Naive B cell (primary cell): Measurements from ENCODE around the gene CA14. TPM values are rescaled to one million over a fixed set of nuclear protein-coding genes. Genes with fewer than 3 reads are reported as not detected.
A peak's percentile ranks its signal among the peaks of the same experiment; 100 is the strongest.
"Not testable (repeated sequence)": the region's sequence is repeated elsewhere in the genome, so short reads cannot be mapped to it uniquely, and the experiment has no call there.

ENCODE experiments used
- ATAC-seq, 2 donors: fragments of 150-1000 bp; cut with Tn5 transposase; 2 replicates each; pipeline ENCODE4 v1.10.0; 2021; ENCODE audit warnings: low read depth in 2 of 2, mild to moderate bottlenecking in 2 of 2, moderate library complexity in 2 of 2
- DNase-seq: peaks from one replicate; pipeline ENCODE4 v3.0.0; 2022
- H3K27ac Mint-ChIP-seq, 6 donors: one replicate each; pipeline ENCODE4 v1.8.0; 2020 to 2022; ENCODE audit warnings: mild to moderate bottlenecking in 6 of 6, mixed read lengths in 6 of 6, moderate library complexity in 5 of 6, inconsistent platforms in 2 of 6
- H3K27me3 Mint-ChIP-seq, 3 donors: one replicate each; pipeline ENCODE4 v1.8.0; 2021 to 2022; ENCODE audit warnings: mixed read lengths in 3 of 3, mild to moderate bottlenecking in 1 of 3
- H3K36me3 Mint-ChIP-seq, 2 donors: one replicate each; pipeline ENCODE4 v1.8.0; 2020 to 2022; ENCODE audit warnings: mixed read lengths in 2 of 2, inconsistent platforms in 1 of 2, mild to moderate bottlenecking in 1 of 2
- H3K4me1 Mint-ChIP-seq, 3 donors: one replicate each; pipeline ENCODE4 v1.8.0; 2020 to 2022; ENCODE audit warnings: mixed read lengths in 3 of 3, inconsistent platforms in 1 of 3, mild to moderate bottlenecking in 1 of 3, moderate library complexity in 1 of 3
- H3K4me3 Mint-ChIP-seq, 8 donors: one replicate each; pipeline ENCODE4 v1.8.0; 2020 to 2022; ENCODE audit warnings: mild to moderate bottlenecking in 8 of 8, mixed read lengths in 8 of 8, moderate library complexity in 8 of 8, inconsistent platforms in 2 of 8
- H3K9me3 Mint-ChIP-seq, 7 donors: one replicate each; pipeline ENCODE4 v1.8.0; 2020 to 2022; ENCODE audit warnings: mixed read lengths in 7 of 7, mild to moderate bottlenecking in 5 of 7, inconsistent platforms in 2 of 7, moderate library complexity in 1 of 7
- polyA plus RNA-seq, 6 donors: library from polyadenylated mRNA; unstranded; fragments of 300-500 nt; fragmentation: Illumina TruSeq; gene quantifications; one replicate each; pipeline ENCODE4 v1.2.3, GENCODE V29; 2021; ENCODE audit warnings: low read depth in 6 of 6

CA14 gene
- 1 to 10 TPM in 3 of 6 donors, under 1 TPM in 3; 0.76 to 1.8 (median 1.0) TPM for polyA plus RNA-seq

GRCh38 chr1:150257624-150258585, at the start of gene CA14:
CA14 (plus strand) TSS chr1:150257774; CDS start chr1:150258129, 355 bp downstream.
- peaks cover 33 to 43% (median 40%) of the 10 kb centered on the region in 3 donors for H3K27me3 Mint-ChIP-seq
- ATAC-seq, result no peak
- H3K9me3 Mint-ChIP-seq, result no peaks in the 10 kb centered on the region
- H3K4me1 Mint-ChIP-seq, result peaks cover 18 to 30% (median 19%) of the 10 kb centered on the region in 3 donors
- no peak for DNase-seq
- peak within 1 kb of the TSS in 1 of 8 donors; percentile 16 for H3K4me3 Mint-ChIP-seq
- no peaks in the 10 kb centered on the region for H3K36me3 Mint-ChIP-seq
- H3K27ac Mint-ChIP-seq, result peak within 1 kb of the TSS in 1 of 6 donors; percentile 86

- ATAC-seq, H3K27me3 Mint-ChIP-seq, DNase-seq, H3K9me3 Mint-ChIP-seq, H3K4me1 Mint-ChIP-seq, H3K27ac Mint-ChIP-seq, H3K36me3 Mint-ChIP-seq, H3K4me3 Mint-ChIP-seq: not testable (repeated sequence)
Measured at GRCh38 chr1:150208460-150208859, 49.1 kb upstream of the CA14 start.

- ATAC-seq, result no peak
- no peaks in the 10 kb centered on the region for H3K36me3 Mint-ChIP-seq
- no peaks in the 10 kb centered on the region for H3K9me3 Mint-ChIP-seq
- H3K4me1 Mint-ChIP-seq, result peaks cover 5 to 14% (median 13%) of the 10 kb centered on the region in 3 donors
- no peak overlapping the region for H3K4me3 Mint-ChIP-seq
- no peak for DNase-seq
- peaks cover 0 to 6% (median 0%) of the 10 kb centered on the region in 3 donors for H3K27me3 Mint-ChIP-seq
- no peak overlapping the region for H3K27ac Mint-ChIP-seq
Measured at GRCh38 chr1:150210091-150210490, 47.5 kb upstream of the CA14 start.

- peak overlapping the region in 1 of 6 donors; percentile 1 for H3K27ac Mint-ChIP-seq
- H3K36me3 Mint-ChIP-seq, result no peaks in the 10 kb centered on the region
- ATAC-seq, result no peak
- DNase-seq, result no peak
- peaks cover 5 to 14% (median 13%) of the 10 kb centered on the region in 3 donors for H3K4me1 Mint-ChIP-seq
- H3K27me3 Mint-ChIP-seq, result no peaks in the 10 kb centered on the region
- no peaks in the 10 kb centered on the region for H3K9me3 Mint-ChIP-seq
- H3K4me3 Mint-ChIP-seq, result no peak overlapping the region
Measured at GRCh38 chr1:150210706-150211105, 46.9 kb upstream of the CA14 start.

GRCh38 chr1:150212070-150212469, 45.5 kb upstream of the CA14 start:
- ATAC-seq (no peak), DNase-seq (no peak)
- Mint-ChIP-seq H3K27ac (no peak overlapping the region), H3K4me3 (no peak overlapping the region), H3K27me3 (no peaks in the 10 kb centered on the region), H3K4me1 (peaks cover 5 to 14% (median 13%) of the 10 kb centered on the region in 3 donors), H3K36me3 (no peaks in the 10 kb centered on the region), H3K9me3 (no peaks in the 10 kb centered on the region)

- Mint-ChIP-seq H3K36me3 (no peaks in the 10 kb centered on the region), H3K4me3 (peak overlapping the region; percentile 73 to 94 (median 93)), H3K27ac (peak overlapping the region; percentile 88 to 98 (median 97)), H3K9me3 (no peaks in the 10 kb centered on the region), H3K27me3 (no peaks in the 10 kb centered on the region), H3K4me1 (peaks cover 5 to 14% (median 13%) of the 10 kb centered on the region in 3 donors)
- DNase-seq (peak; percentile 83), ATAC-seq (peak; percentile 99 to 100)
Measured at GRCh38 chr1:150213170-150214098, 44.1 kb upstream of the CA14 start.

- H3K36me3 Mint-ChIP-seq, H3K9me3 Mint-ChIP-seq, DNase-seq, ATAC-seq, H3K27me3 Mint-ChIP-seq: not testable (repeated sequence)
- H3K27ac Mint-ChIP-seq, result peak overlapping the region; percentile 88 to 98 (median 97)
- peaks cover 5 to 14% (median 13%) of the 10 kb centered on the region in 3 donors for H3K4me1 Mint-ChIP-seq
- H3K4me3 Mint-ChIP-seq, result peak overlapping the region; percentile 73 to 94 (median 93)
Measured at GRCh38 chr1:150214099-150214756, 43.3 kb upstream of the CA14 start.

GRCh38 chr1:150215855-150216254, 41.7 kb upstream of the CA14 start:
- H3K27ac Mint-ChIP-seq, H3K36me3 Mint-ChIP-seq, H3K27me3 Mint-ChIP-seq, H3K4me3 Mint-ChIP-seq, ATAC-seq, H3K9me3 Mint-ChIP-seq, DNase-seq: not testable (repeated sequence)
- H3K4me1 Mint-ChIP-seq, result peaks cover 5 to 14% (median 13%) of the 10 kb centered on the region in 3 donors

GRCh38 chr1:150221552-150221951, 36.0 kb upstream of the CA14 start:
- Mint-ChIP-seq H3K36me3 (peaks cover 14 to 22% of the 10 kb centered on the region in 2 donors), H3K27me3 (no peaks in the 10 kb centered on the region), H3K27ac (peak overlapping the region in 1 of 6 donors; percentile 18), H3K4me3 (no peak overlapping the region), H3K4me1 (peaks cover 13 to 26% (median 20%) of the 10 kb centered on the region in 3 donors), H3K9me3 (no peaks in the 10 kb centered on the region)
- DNase-seq, result no peak
- ATAC-seq, result peak in 1 of 2 donors; percentile 52

- H3K4me3 Mint-ChIP-seq, result peak overlapping the region in 1 of 8 donors; percentile 23
- H3K36me3 Mint-ChIP-seq, result peaks cover 34% of the 10 kb centered on the region in 2 donors
Measured at GRCh38 chr1:150224983-150225382, 32.6 kb upstream of the CA14 start.

GRCh38 chr1:150225546-150225945, 32.0 kb upstream of the CA14 start:
- Mint-ChIP-seq H3K36me3 (peaks cover 34% of the 10 kb centered on the region in 2 donors), H3K27ac (peak overlapping the region in 2 of 6 donors; percentile 59 to 65)

More at GRCh38 chr1:150224983-150225382, 32.6 kb upstream of the CA14 start:
- Mint-ChIP-seq H3K9me3 (no peaks in the 10 kb centered on the region), H3K27me3 (no peaks in the 10 kb centered on the region), H3K27ac (no peak overlapping the region), H3K4me1 (peaks cover 15 to 29% (median 23%) of the 10 kb centered on the region in 3 donors)
- ATAC-seq, result no peak
- DNase-seq, result no peak

GRCh38 chr1:150226486-150226885, 31.1 kb upstream of the CA14 start:
- Mint-ChIP-seq H3K4me1 (peaks cover 15 to 29% (median 25%) of the 10 kb centered on the region in 3 donors), H3K4me3 (peak overlapping the region in 1 of 8 donors; percentile 15), H3K27me3 (no peaks in the 10 kb centered on the region), H3K9me3 (no peaks in the 10 kb centered on the region), H3K36me3 (peaks cover 34% of the 10 kb centered on the region in 2 donors), H3K27ac (peak overlapping the region in 2 of 6 donors; percentile 10 to 29)
- DNase-seq (no peak), ATAC-seq (no peak)

More at GRCh38 chr1:150225546-150225945, 32.0 kb upstream of the CA14 start:
- DNase-seq (no peak), ATAC-seq (peak; percentile 63 to 68)
- peaks cover 15 to 29% (median 23%) of the 10 kb centered on the region in 3 donors for H3K4me1 Mint-ChIP-seq
- H3K9me3 Mint-ChIP-seq, result no peaks in the 10 kb centered on the region
- H3K4me3 Mint-ChIP-seq, result peak overlapping the region in 2 of 8 donors; percentile 29 to 40
- H3K27me3 Mint-ChIP-seq, result no peaks in the 10 kb centered on the region
